HEK293 (cell line): ENCODE measurements around the gene RGS19.

Source experiments
- SCRT2 ChIP-seq: fragments of 450-650 bp; formaldehyde crosslinking; IDR thresholded peaks from 2 replicates; pipeline ENCODE4 v1.5.1; 2016; ENCODE audit warnings: missing biosample characterization, missing genetic modification characterization
- TCF7L2 ChIP-seq: IDR thresholded peaks from 2 replicates; pipeline ENCODE4 v1.6.1; 2011; ENCODE audit warnings: low read depth, mild to moderate bottlenecking, inconsistent platforms, low read length, moderate library complexity, borderline replicate concordance
- TSHZ1 ChIP-seq: fragments of 450-650 bp; formaldehyde crosslinking; IDR thresholded peaks from 2 replicates; pipeline ENCODE4 v1.5.1; 2016; ENCODE audit warnings: missing biosample characterization, missing genetic modification characterization, borderline replicate concordance
- YY1 ChIP-seq: fragments of 450-650 bp; formaldehyde crosslinking; IDR thresholded peaks from 2 replicates; pipeline ENCODE4 v1.5.1; 2018; ENCODE audit warnings: missing biosample characterization, missing genetic modification characterization
- ZBTB44 ChIP-seq: fragments of 450-650 bp; IDR thresholded peaks from 2 replicates; pipeline ENCODE4 v1.5.1; 2018; ENCODE audit warnings: missing biosample characterization, mild to moderate bottlenecking, missing genetic modification characterization
- ZIC2 ChIP-seq: fragments of 450-650 bp; formaldehyde crosslinking; IDR thresholded peaks from 2 replicates; pipeline ENCODE4 v1.5.1; 2016; ENCODE audit warnings: missing biosample characterization, missing genetic modification characterization
- ZNF121 ChIP-seq: fragments of 450-650 bp; formaldehyde crosslinking; IDR thresholded peaks from 2 replicates; pipeline ENCODE4 v1.5.1; 2016; ENCODE audit warnings: missing biosample characterization, missing genetic modification characterization
- TF ChIP-seq, protein P1 (sequence below): fragments of 450-650 bp; formaldehyde crosslinking; IDR thresholded peaks from 2 replicates; pipeline ENCODE4 v1.5.1; 2016; ENCODE audit warnings: missing biosample characterization, missing genetic modification characterization
- TF ChIP-seq, protein P2 (sequence below): fragments of 450-650 bp; formaldehyde crosslinking; IDR thresholded peaks from 2 replicates; pipeline ENCODE4 v1.5.1; 2016; ENCODE audit warnings: missing biosample characterization, missing genetic modification characterization, low read depth
- TF ChIP-seq, protein P3 (sequence below): fragments of 450-650 bp; formaldehyde crosslinking; IDR thresholded peaks from 2 replicates; pipeline ENCODE4 v1.5.1; 2016; ENCODE audit warnings: missing biosample characterization, missing genetic modification characterization

DNA sequence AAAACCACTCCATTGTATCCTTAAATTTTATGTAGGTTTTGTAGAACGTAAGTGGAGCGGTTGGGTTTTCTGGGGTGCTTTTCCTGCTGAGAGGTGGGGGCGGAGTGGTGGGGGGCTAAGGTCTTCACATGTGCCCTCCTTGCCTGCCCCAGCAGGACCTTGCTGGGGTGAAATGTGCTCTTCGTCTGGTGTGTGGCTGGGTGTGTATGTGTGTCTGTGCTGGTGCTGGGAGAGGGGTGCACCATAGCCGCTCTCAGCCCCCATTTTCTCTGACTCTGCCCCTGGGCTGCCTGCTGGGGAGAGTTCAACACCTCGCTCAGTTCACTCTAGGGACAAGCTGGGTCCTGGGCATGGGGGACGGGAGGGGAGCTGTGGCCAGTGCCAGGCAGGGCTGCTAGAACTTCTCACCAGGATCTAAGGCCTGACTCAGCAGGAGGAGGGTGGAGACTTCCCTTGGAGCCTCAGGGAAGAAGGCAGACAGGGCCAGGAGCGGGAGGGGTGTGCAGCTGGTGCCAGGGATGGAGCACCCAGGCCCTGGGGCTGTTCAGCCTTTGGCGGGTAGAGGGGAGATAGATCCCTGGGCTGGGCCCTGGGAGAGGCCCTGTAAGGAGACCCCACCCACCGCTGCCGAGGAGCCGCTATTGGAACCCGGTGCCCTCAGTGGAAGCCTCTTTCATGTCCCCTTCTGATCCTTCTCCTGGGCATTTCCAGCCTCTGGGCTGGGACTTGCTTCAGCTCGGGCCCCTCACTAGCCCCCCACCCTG lies 34.7 kb downstream of the RGS19 start:
- TF ChIP-seq, protein P1, sequence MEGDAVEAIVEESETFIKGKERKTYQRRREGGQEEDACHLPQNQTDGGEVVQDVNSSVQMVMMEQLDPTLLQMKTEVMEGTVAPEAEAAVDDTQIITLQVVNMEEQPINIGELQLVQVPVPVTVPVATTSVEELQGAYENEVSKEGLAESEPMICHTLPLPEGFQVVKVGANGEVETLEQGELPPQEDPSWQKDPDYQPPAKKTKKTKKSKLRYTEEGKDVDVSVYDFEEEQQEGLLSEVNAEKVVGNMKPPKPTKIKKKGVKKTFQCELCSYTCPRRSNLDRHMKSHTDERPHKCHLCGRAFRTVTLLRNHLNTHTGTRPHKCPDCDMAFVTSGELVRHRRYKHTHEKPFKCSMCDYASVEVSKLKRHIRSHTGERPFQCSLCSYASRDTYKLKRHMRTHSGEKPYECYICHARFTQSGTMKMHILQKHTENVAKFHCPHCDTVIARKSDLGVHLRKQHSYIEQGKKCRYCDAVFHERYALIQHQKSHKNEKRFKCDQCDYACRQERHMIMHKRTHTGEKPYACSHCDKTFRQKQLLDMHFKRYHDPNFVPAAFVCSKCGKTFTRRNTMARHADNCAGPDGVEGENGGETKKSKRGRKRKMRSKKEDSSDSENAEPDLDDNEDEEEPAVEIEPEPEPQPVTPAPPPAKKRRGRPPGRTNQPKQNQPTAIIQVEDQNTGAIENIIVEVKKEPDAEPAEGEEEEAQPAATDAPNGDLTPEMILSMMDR, result no peak
- TF ChIP-seq ZIC2 (peak; percentile 87), YY1 (tag by site-specific recombination) (no peak), TSHZ1 (tag by site-specific recombination) (no peak), TCF7L2 (no peak), ZNF121 (no peak), ZBTB44 (tag by site-specific recombination) (no peak), SCRT2 (tag by site-specific recombination) (no peak)
- TF ChIP-seq, protein P2, sequence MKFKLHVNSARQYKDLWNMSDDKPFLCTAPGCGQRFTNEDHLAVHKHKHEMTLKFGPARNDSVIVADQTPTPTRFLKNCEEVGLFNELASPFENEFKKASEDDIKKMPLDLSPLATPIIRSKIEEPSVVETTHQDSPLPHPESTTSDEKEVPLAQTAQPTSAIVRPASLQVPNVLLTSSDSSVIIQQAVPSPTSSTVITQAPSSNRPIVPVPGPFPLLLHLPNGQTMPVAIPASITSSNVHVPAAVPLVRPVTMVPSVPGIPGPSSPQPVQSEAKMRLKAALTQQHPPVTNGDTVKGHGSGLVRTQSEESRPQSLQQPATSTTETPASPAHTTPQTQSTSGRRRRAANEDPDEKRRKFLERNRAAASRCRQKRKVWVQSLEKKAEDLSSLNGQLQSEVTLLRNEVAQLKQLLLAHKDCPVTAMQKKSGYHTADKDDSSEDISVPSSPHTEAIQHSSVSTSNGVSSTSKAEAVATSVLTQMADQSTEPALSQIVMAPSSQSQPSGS, result no peak
- TF ChIP-seq, protein P3, sequence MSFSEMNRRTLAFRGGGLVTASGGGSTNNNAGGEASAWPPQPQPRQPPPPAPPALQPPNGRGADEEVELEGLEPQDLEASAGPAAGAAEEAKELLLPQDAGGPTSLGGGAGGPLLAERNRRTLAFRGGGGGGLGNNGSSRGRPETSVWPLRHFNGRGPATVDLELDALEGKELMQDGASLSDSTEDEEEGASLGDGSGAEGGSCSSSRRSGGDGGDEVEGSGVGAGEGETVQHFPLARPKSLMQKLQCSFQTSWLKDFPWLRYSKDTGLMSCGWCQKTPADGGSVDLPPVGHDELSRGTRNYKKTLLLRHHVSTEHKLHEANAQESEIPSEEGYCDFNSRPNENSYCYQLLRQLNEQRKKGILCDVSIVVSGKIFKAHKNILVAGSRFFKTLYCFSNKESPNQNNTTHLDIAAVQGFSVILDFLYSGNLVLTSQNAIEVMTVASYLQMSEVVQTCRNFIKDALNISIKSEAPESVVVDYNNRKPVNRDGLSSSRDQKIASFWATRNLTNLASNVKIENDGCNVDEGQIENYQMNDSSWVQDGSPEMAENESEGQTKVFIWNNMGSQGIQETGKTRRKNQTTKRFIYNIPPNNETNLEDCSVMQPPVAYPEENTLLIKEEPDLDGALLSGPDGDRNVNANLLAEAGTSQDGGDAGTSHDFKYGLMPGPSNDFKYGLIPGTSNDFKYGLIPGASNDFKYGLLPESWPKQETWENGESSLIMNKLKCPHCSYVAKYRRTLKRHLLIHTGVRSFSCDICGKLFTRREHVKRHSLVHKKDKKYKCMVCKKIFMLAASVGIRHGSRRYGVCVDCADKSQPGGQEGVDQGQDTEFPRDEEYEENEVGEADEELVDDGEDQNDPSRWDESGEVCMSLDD (tag by site-specific recombination), result no peak
